HG03571 (cell line): ENCODE measurements around the gene RNF14.

Experiments
- ATAC-seq: cut with Tn5 transposase; IDR thresholded peaks from one replicate; pipeline ENCODE4 v1.9.1; 2021; ENCODE audit not compliant: unreplicated experiment

RNF14 gene

GRCh38 chr5:141976176-141976575 lies 7.3 kb downstream of the RNF14 start:
- no peak for ATAC-seq

- ATAC-seq = no peak
These were observed 9.5 kb downstream of the RNF14 start for GRCh38 chr5:141978389-141978788.

DNA sequence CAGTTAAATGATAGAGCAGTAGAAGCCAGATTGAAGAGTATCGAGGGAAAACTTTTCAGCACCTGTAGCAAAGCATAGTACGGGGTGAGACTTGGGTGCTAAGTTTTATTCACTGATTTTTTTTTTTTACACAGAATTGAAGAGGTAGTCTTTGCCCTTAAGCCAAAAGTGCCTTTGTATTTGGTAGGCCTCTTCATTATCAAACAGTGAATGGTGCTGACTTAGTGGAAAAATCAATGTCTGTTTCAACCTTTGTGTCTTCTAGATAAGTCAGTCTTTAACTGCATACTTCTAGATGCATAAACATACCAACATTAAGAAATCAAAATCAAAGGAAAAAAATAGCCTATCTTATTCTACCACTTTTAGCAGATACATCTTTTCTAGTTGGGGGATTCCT lies 13.7 kb downstream of the RNF14 start:
- no peak for ATAC-seq

GRCh38 chr5:141986072-141986471 lies 17.2 kb downstream of the RNF14 start:
- ATAC-seq = no peak

- no peak for ATAC-seq
These were observed 20.8 kb downstream of the RNF14 start for GRCh38 chr5:141989720-141990119.

- no peak for ATAC-seq
These were observed 23.6 kb downstream of the RNF14 start for GRCh38 chr5:141992349-141992963.

GRCh38 chr5:141994511-141995136 lies 25.7 kb downstream of the RNF14 start:
- no peak for ATAC-seq

- ATAC-seq = no peak
These were observed 26.8 kb downstream of the RNF14 start for GRCh38 chr5:141995656-141996055.

GRCh38 chr5:141997358-141997960 lies 28.6 kb downstream of the RNF14 start:
- ATAC-seq = no peak

- no peak for ATAC-seq
These were observed 31.3 kb downstream of the RNF14 start for GRCh38 chr5:142000173-142000572.

- no peak for ATAC-seq
These were observed 32.0 kb downstream of the RNF14 start for GRCh38 chr5:142000704-142001484.

DNA sequence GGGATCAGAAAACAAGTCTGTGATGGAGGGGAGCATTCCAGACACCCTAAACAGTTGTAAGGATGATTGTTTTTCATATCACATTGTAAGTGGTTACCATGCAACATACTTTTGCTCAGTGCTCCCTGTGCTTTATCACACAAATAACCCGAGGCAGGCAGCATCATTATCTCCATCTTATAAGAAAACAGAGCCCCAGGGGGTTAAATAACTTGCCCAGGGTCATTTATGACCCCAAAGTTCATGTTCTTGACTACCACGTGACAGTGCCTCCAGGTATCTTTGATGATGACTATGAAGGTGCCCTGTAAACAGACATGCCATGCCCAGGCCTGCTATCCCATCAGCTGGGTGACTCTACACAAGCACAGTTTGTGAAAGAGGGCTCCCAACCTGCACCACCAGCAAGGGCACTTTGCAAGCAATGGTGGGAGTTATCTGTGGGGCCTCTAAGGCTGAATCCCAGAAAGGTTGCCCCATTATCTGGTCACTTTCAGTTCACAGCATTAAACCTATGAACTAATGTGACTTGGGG lies 34.4 kb downstream of the RNF14 start:
- ATAC-seq = no peak

GRCh38 chr5:142006363-142007236 lies 37.7 kb downstream of the RNF14 start:
- ATAC-seq = no peak

- ATAC-seq = no peak
These were observed 38.3 kb downstream of the RNF14 start for GRCh38 chr5:142007237-142007544.

- no peak for ATAC-seq
These were observed 39.9 kb downstream of the RNF14 start for GRCh38 chr5:142008813-142009212.

GRCh38 chr5:142009886-142010285 lies 41.0 kb downstream of the RNF14 start:
- ATAC-seq = no peak

GRCh38 chr5:142011572-142012185 lies 42.8 kb downstream of the RNF14 start:
- ATAC-seq = no peak

DNA sequence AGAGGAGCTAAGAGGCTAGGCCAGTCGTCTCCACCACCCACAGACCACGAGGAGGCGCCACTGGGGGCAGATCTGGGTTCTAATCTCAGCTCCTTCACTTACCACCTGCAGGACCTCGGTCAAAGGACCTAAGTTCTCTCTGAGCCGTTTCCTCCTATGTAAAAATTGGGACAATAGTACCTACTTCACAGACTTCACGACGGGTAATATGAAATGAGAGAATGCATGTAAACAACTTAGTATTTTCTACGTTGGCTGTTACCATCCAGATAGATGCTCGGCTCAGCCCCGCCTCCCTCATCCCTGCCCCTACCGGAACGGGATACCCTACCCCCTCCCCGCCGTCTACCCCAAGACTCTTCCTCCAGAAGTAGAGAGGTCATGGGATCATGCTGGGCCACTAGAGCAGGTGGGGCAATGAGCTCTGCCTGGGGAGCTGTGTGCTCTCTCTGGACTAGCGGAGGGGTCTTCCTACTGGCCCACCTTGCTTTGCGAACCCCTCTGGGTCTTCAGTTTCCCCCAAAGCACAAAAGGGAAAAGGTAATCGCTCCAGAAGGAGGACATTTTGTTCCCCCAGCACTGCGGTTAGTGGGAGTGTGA lies 43.4 kb downstream of the RNF14 start:
- no peak for ATAC-seq

- peak; percentile 66 for ATAC-seq
These were observed 44.0 kb downstream of the RNF14 start, which contains the start of gene GNPDA1 for GRCh38 chr5:142012792-142013388. Gene GNPDA1 (minus strand): TSS chr5:142013027. CDS start chr5:142012035, 992 bp downstream.
